ENCODE results near the gene ZNF433.

GRCh38 chr19:11984986-11985385 is 50.5 kb downstream of the ZNF433 start:
- no peak for TF ChIP-seq EZH2 (IDR thresholded peaks at IDR 0.05; ENCODE audit: borderline replicate concordance, low read depth, low read length, severe bottlenecking)
- TF ChIP-seq, protein P1, sequence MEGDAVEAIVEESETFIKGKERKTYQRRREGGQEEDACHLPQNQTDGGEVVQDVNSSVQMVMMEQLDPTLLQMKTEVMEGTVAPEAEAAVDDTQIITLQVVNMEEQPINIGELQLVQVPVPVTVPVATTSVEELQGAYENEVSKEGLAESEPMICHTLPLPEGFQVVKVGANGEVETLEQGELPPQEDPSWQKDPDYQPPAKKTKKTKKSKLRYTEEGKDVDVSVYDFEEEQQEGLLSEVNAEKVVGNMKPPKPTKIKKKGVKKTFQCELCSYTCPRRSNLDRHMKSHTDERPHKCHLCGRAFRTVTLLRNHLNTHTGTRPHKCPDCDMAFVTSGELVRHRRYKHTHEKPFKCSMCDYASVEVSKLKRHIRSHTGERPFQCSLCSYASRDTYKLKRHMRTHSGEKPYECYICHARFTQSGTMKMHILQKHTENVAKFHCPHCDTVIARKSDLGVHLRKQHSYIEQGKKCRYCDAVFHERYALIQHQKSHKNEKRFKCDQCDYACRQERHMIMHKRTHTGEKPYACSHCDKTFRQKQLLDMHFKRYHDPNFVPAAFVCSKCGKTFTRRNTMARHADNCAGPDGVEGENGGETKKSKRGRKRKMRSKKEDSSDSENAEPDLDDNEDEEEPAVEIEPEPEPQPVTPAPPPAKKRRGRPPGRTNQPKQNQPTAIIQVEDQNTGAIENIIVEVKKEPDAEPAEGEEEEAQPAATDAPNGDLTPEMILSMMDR (IDR thresholded peaks at IDR 0.05; ENCODE audit: borderline replicate concordance, extremely low read depth, low read length, poor library complexity, severe bottlenecking): peak; percentile 64

Data from DND-41 (cell line).